Kidney (tissue), 14 donors: ENCODE data around the gene BACH2. TPM values are rescaled to one million over a fixed set of nuclear protein-coding genes. Genes with fewer than 3 reads are reported as not detected.
"Not testable (repeated sequence)": the region's sequence is repeated elsewhere in the genome, so short reads cannot be mapped to it uniquely, and the experiment has no call there.

ENCODE experiments used
- DNase-seq, 5 donors: peaks; one replicate each; pipeline ENCODE4 v3.0.0-alpha.2; 2013 to 2020
- FAIRE-seq: peaks from 2 replicates; lab custom pipeline; 2012; peaks lifted over from hg19 to GRCh38; lab: Jason Lieb, UNC
- H3K27ac ChIP-seq, 2 donors: one replicate each; pipeline ENCODE4 v1.7.0; 2013; ENCODE audit warnings: low read depth in 2 of 2, low read length in 2 of 2, inconsistent platforms in 1 of 2
- H3K27me3 ChIP-seq: one replicate; pipeline ENCODE4 v1.7.1; 2013; ENCODE audit warnings: low read length, inconsistent platforms; ENCODE audit not compliant: control insufficient read depth, insufficient read depth
- H3K36me3 ChIP-seq, 3 donors: one replicate each; pipeline versions ENCODE4 v1.7.0 to v1.7.1; 2013; ENCODE audit warnings: low read length in 3 of 3, control low read depth in 1 of 3, inconsistent platforms in 1 of 3; ENCODE audit not compliant: insufficient read depth in 3 of 3, control insufficient read depth in 2 of 3
- H3K4me1 ChIP-seq, 3 donors: one replicate each; pipeline versions ENCODE4 v1.7.0 to v1.7.1; 2013; ENCODE audit warnings: low read length in 3 of 3, inconsistent platforms in 1 of 3, low read depth in 1 of 3; ENCODE audit not compliant: control insufficient read depth in 2 of 3, insufficient read depth in 2 of 3
- H3K4me3 ChIP-seq, 3 donors: one replicate each; pipeline versions ENCODE4 v1.7.0 to v1.8.1; 2013; ENCODE audit warnings: low read length in 3 of 3, control low read depth in 1 of 3, inconsistent platforms in 1 of 3
- H3K9ac ChIP-seq, 3 donors: one replicate each; pipeline versions ENCODE4 v1.7.0 to v1.7.1; 2013; ENCODE audit warnings: low read length in 3 of 3, control low read depth in 1 of 3, inconsistent platforms in 1 of 3
- H3K9me3 ChIP-seq, 3 donors: one replicate each; pipeline versions ENCODE4 v1.7.0 to v1.7.1; 2013; ENCODE audit warnings: low read length in 3 of 3, control low read depth in 1 of 3, inconsistent platforms in 1 of 3; ENCODE audit not compliant: control insufficient read depth in 2 of 3, insufficient read depth in 1 of 3
- intact Hi-C: fragments of 100-400 bp; cut with DNase I; formaldehyde crosslinking; loops from one replicate; pipeline ENCODE4 v1.11.1; 2022
- polyA plus RNA-seq: library from polyadenylated mRNA; stranded (reverse); fragments of 350-450 nt; fragmentation: Illumina TruSeq; extraction: RNeasy Lipid Tissue Mini Kit (QIAGEN cat#74804); gene quantifications from one replicate; pipeline ENCODE4 v1.2.3, GENCODE V29; 2014; ENCODE audit warnings: low read depth, low replicate concordance; ENCODE audit not compliant: insufficient read depth
- total RNA-seq: library from RNA; stranded (reverse); fragmentation: NEBNext Ultra II Directional; extraction: Animal tissue kit (Norgen Biotek cat#: 25700); gene quantifications from one replicate; pipeline ENCODE4 v1.2.1, GENCODE V29; 2021
- TF ChIP-seq, protein P1 (sequence below): IDR thresholded peaks from 3 replicates; pipeline ENCODE4 v1.5.1; 2012; ENCODE audit warnings: mild to moderate bottlenecking, moderate library complexity, borderline replicate concordance; ENCODE audit not compliant: insufficient read depth; ENCODE audit errors: extremely low read depth
- donor health status: control.
- donor health status: control.
- donor health status: control.
- donor health status: control.
- donor health status: control.
- donor health status: DM: yes; HTN: yes; CAD: no.
- donor health status: Normal renal cell carcinoma (clear cell type).

BACH2 gene
- total and polyA plus RNA-seq, 2 donors from 2014 or later: 0.32 to 6.9 TPM

- H3K9me3 ChIP-seq: no peaks in the 10 kb centered on the region
- no peak for FAIRE-seq
- DNase-seq: no peak
- no peak overlapping the region for H3K9ac ChIP-seq
- no peaks in the 10 kb centered on the region for H3K4me1 ChIP-seq
- intact Hi-C loops: no loop called here
- no peaks in the 10 kb centered on the region for H3K36me3 ChIP-seq
- H3K27me3 ChIP-seq: no peaks in the 10 kb centered on the region
- H3K4me3 ChIP-seq: no peak overlapping the region
- TF ChIP-seq, protein P1, sequence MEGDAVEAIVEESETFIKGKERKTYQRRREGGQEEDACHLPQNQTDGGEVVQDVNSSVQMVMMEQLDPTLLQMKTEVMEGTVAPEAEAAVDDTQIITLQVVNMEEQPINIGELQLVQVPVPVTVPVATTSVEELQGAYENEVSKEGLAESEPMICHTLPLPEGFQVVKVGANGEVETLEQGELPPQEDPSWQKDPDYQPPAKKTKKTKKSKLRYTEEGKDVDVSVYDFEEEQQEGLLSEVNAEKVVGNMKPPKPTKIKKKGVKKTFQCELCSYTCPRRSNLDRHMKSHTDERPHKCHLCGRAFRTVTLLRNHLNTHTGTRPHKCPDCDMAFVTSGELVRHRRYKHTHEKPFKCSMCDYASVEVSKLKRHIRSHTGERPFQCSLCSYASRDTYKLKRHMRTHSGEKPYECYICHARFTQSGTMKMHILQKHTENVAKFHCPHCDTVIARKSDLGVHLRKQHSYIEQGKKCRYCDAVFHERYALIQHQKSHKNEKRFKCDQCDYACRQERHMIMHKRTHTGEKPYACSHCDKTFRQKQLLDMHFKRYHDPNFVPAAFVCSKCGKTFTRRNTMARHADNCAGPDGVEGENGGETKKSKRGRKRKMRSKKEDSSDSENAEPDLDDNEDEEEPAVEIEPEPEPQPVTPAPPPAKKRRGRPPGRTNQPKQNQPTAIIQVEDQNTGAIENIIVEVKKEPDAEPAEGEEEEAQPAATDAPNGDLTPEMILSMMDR: no peak
- no peak overlapping the region for H3K27ac ChIP-seq
Observed at GRCh38 chr6:90036963-90037362, 259.7 kb downstream of the BACH2 start.

DNA sequence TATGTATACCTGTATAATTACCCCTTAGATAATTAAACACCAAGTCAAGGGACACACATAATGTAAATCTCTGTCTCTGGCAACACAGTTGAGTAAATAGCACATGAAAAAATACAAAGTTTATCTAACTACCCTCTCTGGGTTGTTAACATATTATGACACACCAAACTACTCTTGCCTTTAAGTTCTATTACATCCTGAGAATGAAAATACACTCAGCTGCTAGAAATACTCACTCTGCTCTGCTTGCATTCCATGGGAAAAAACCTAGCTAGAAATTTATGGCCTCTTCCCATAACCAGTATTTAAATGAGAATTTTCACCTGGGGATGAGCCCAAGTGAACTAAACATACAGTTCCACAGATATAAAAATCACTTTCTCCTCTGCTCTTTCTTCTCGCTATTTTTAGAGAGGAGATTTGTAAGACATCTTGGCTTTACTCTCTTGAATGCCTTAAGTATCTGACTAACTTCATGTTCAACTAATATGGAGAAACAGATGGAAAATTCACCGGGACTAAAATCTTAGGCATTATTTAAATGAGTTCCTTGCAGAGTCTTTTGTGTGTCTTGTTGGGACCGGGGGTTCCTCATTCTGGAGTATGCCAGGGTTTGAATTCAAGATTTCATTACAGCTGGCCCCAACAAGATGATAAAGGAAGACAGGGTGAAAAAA is 261.5 kb downstream of the BACH2 start:
- no peaks in the 10 kb centered on the region for H3K27me3 ChIP-seq
- no peak overlapping the region for H3K27ac ChIP-seq
- intact Hi-C loops: no loop called here
- no peaks in the 10 kb centered on the region for H3K36me3 ChIP-seq
- TF ChIP-seq, protein P1: no peak
- no peak overlapping the region for H3K4me3 ChIP-seq
- DNase-seq (no peak), FAIRE-seq (no peak)
- H3K4me1 ChIP-seq: no peaks in the 10 kb centered on the region
- H3K9ac ChIP-seq: no peak overlapping the region
- H3K9me3 ChIP-seq: no peaks in the 10 kb centered on the region

DNA sequence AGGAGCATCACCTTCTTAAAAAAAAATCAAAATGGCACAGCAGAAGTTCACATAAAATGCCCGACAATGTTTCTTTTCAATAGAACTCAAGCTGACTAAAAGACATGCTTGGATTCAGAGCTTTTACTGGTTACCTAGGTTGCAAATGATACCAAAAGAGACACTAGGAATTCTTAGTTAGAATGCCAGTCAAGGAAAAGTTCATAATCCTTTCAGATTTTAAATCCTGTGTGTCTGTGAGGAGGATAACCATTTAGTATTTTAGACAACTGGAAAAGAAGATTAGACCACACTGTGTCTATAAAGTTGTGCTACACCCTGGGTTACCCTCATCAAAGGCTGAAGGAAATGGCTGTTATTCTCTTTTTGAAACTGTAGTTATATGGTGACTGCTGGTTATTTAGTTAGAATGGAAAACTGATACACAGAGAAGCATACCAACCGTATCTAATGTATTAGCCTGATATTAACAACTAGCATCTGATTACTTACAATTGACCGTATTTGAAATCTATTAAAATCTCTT is 262.8 kb downstream of the BACH2 start:
- intact Hi-C loops: no loop called here
- Histone ChIP-seq H3K9me3 (no peaks in the 10 kb centered on the region), H3K4me1 (no peaks in the 10 kb centered on the region), H3K36me3 (no peaks in the 10 kb centered on the region), H3K4me3 (no peak overlapping the region), H3K9ac (no peak overlapping the region), H3K27ac (no peak overlapping the region), H3K27me3 (no peaks in the 10 kb centered on the region)
- DNase-seq: no peak
- no peak for FAIRE-seq
- TF ChIP-seq, protein P1: no peak

- H3K4me3 ChIP-seq, FAIRE-seq, H3K36me3 ChIP-seq, DNase-seq, intact Hi-C loops, H3K9ac ChIP-seq, H3K27me3 ChIP-seq, H3K9me3 ChIP-seq, H3K27ac ChIP-seq, H3K4me1 ChIP-seq: not testable (repeated sequence)
Observed at GRCh38 chr6:90032489-90033212, 264.0 kb downstream of the BACH2 start.
